Fibroblast of lung (primary cell): Measurements from ENCODE around the gene MGAT4A. TPM values are rescaled to one million over a fixed set of nuclear protein-coding genes. Genes with fewer than 3 reads are reported as not detected.

Source experiments
- DNase-seq, 2 donors: peaks; one replicate each; pipeline versions ENCODE4 v3.0.0 to v3.0.0-alpha.2; 2010; ENCODE audit warnings: low read depth in 2 of 2
- H2AFZ ChIP-seq: 2 replicates; pipeline ENCODE4 v1.5.1; 2012; ENCODE audit warnings: low read length, control low read depth, inconsistent platforms
- H3K27ac ChIP-seq: 2 replicates; pipeline ENCODE4 v1.5.1; 2011; ENCODE audit warnings: low read length, control low read depth; ENCODE audit not compliant: insufficient read depth
- H3K27me3 ChIP-seq: 2 replicates; pipeline ENCODE4 v1.5.1; 2011; ENCODE audit warnings: mild to moderate bottlenecking, low read length; ENCODE audit not compliant: control insufficient read depth, insufficient read depth
- H3K36me3 ChIP-seq: 2 replicates; pipeline ENCODE4 v1.5.1; 2011; ENCODE audit warnings: low read length; ENCODE audit not compliant: control insufficient read depth, insufficient read depth
- H3K4me1 ChIP-seq: 2 replicates; pipeline ENCODE4 v1.5.1; 2011; ENCODE audit warnings: low read length; ENCODE audit not compliant: control insufficient read depth, insufficient read depth; ENCODE audit errors: extremely low read depth
- H3K4me2 ChIP-seq: 2 replicates; pipeline ENCODE4 v1.5.1; 2011; ENCODE audit warnings: low read length, control low read depth; ENCODE audit not compliant: insufficient read depth; ENCODE audit errors: extremely low read depth
- H3K4me3 ChIP-seq, 4 experiments: fragments of 200-600 bp in 1 of 4; sonication (generic) in 1 of 4; replicated peaks in 1 of 4; 2 replicates each; pipeline ENCODE4 v1.5.1; 2011 to 2016; ENCODE audit warnings: low read length in 4 of 4, low read depth in 3 of 4, mild to moderate bottlenecking in 3 of 4, control low read depth in 2 of 4, inconsistent platforms in 1 of 4, mixed read lengths in 1 of 4; ENCODE audit not compliant: insufficient read depth in 1 of 4; ENCODE audit errors: control extremely low read depth in 1 of 4
- H3K79me2 ChIP-seq: 2 replicates; pipeline ENCODE4 v1.5.1; 2012; ENCODE audit warnings: mild to moderate bottlenecking, low read length, inconsistent platforms; ENCODE audit not compliant: control insufficient read depth, insufficient read depth
- H3K9ac ChIP-seq: 2 replicates; pipeline ENCODE4 v1.5.1; 2011; ENCODE audit warnings: mild to moderate bottlenecking, low read length, control low read depth; ENCODE audit not compliant: insufficient read depth
- H3K9me3 ChIP-seq: 2 replicates; pipeline ENCODE4 v1.5.1; 2012; ENCODE audit warnings: low read depth, low read length; ENCODE audit not compliant: control insufficient read depth, insufficient read depth
- H4K20me1 ChIP-seq: 2 replicates; pipeline ENCODE4 v1.5.1; 2011; ENCODE audit warnings: low read length; ENCODE audit not compliant: control insufficient read depth, insufficient read depth; ENCODE audit errors: extremely low read depth
- EZH2 ChIP-seq: IDR thresholded peaks from 2 replicates; pipeline ENCODE4 v1.5.1; 2012; ENCODE audit warnings: low read length, control low read depth, mild to moderate bottlenecking; ENCODE audit errors: missing control alignments
- polyA plus RNA-seq, 2 donors: library from polyadenylated mRNA; depleted of rRNA in 1 of 2; stranded (reverse) in 1 of 2; unstranded in 1 of 2; fragments of >200 nt; gene quantifications; 2 replicates each; pipeline ENCODE4 v1.2.1, GENCODE V29; 2011 to 2012; ENCODE audit warnings: missing spikeins in 1 of 2
- total RNA-seq: library from RNA; depleted of rRNA; stranded (reverse); fragments of >200 nt; gene quantifications from 2 replicates; pipeline ENCODE4 v1.2.1, GENCODE V29; 2014
- TF ChIP-seq, protein P1 (sequence below), 2 donors: IDR thresholded peaks in 1 of 2; conservative IDR thresholded peaks in 1 of 2; 1 replicate in 1 of 2; 2 replicates in 1 of 2; pipeline ENCODE4 v1.5.1; 2011 to 2012; ENCODE audit warnings: low read length in 2 of 2, control low read depth in 1 of 2, inconsistent platforms in 1 of 2, low read depth in 1 of 2, mild to moderate bottlenecking in 1 of 2

Gene MGAT4A
- total and polyA plus RNA-seq, 2 donors (not counting 1 experiment from before 2014, with no cell fraction given), result 0.10 to 0.17 TPM

DNA sequence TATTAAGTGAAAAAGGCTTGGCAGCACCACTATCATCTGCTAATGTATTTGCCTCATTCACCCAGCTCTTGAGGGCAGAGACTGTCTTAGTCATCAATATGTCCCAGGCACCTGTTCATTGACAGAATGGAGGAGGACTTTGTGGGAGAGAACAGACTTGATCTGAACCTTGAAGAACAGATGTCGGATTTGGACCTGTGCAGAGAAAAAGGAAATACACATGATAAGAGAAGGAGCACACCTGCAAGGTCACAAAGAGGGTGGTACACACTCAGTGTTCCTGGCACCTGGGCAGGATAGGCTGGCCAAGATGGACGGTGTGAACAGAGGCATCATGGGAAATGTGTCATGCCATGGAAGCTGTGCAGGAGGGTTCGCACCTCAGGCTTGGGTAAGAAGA is 7.4 kb upstream of the MGAT4A start:
- Histone ChIP-seq H3K79me2 (no peaks in the 10 kb centered on the region), H4K20me1 (no peaks in the 10 kb centered on the region), H3K27me3 (peaks cover 2% of the 10 kb centered on the region), H2AFZ (no peak overlapping the region), H3K36me3 (no peaks in the 10 kb centered on the region), H3K4me2 (no peak overlapping the region), H3K9ac (no peak overlapping the region), H3K27ac (no peak overlapping the region), H3K4me3 (no peak overlapping the region), H3K4me1 (no peaks in the 10 kb centered on the region), H3K9me3 (no peaks in the 10 kb centered on the region)
- DNase-seq, result no peak
- TF ChIP-seq, protein P1, sequence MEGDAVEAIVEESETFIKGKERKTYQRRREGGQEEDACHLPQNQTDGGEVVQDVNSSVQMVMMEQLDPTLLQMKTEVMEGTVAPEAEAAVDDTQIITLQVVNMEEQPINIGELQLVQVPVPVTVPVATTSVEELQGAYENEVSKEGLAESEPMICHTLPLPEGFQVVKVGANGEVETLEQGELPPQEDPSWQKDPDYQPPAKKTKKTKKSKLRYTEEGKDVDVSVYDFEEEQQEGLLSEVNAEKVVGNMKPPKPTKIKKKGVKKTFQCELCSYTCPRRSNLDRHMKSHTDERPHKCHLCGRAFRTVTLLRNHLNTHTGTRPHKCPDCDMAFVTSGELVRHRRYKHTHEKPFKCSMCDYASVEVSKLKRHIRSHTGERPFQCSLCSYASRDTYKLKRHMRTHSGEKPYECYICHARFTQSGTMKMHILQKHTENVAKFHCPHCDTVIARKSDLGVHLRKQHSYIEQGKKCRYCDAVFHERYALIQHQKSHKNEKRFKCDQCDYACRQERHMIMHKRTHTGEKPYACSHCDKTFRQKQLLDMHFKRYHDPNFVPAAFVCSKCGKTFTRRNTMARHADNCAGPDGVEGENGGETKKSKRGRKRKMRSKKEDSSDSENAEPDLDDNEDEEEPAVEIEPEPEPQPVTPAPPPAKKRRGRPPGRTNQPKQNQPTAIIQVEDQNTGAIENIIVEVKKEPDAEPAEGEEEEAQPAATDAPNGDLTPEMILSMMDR (conservative IDR thresholded peaks at IDR 0.05 in 1 of 2, IDR thresholded peaks at IDR 0.05 in 1 of 2; ENCODE audit: low read depth in 1 of 2, low read length in 2 of 2), result no peak
- TF ChIP-seq EZH2, result no peak

DNA sequence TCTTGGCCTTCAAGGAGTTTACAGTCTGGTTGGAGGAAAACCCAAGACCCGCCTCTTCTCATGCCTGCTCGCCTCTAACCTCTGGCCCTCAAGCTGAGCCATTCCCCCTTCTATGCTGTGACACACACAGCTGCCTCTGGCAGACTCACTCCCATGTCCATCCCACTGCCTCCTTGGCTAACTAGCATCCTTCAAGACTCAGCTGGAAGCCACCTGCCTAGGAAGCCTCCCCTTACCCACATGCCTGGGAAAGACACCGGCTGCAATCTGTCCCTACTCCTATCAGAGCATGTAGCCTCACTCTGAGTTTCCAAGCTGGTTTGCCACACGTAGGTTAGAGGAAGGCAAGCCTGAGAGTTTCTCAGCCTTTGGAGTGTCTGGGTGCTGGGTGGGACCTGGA is 6.9 kb upstream of the MGAT4A start:
- no peak for TF ChIP-seq EZH2
- TF ChIP-seq, protein P1 (conservative IDR thresholded peaks at IDR 0.05 in 1 of 2, IDR thresholded peaks at IDR 0.05 in 1 of 2; ENCODE audit: low read depth in 1 of 2, low read length in 2 of 2), result no peak
- no peaks in the 10 kb centered on the region for H3K79me2 ChIP-seq
- H4K20me1 ChIP-seq, result no peaks in the 10 kb centered on the region
- H3K9me3 ChIP-seq, result no peaks in the 10 kb centered on the region
- H3K9ac ChIP-seq, result no peak overlapping the region
- no peak overlapping the region for H3K4me3 ChIP-seq
- no peak overlapping the region for H2AFZ ChIP-seq
- H3K27ac ChIP-seq, result no peak overlapping the region
- H3K4me1 ChIP-seq, result no peaks in the 10 kb centered on the region
- H3K4me2 ChIP-seq, result no peak overlapping the region
- DNase-seq, result no peak
- H3K36me3 ChIP-seq, result no peaks in the 10 kb centered on the region
- peaks cover 2% of the 10 kb centered on the region for H3K27me3 ChIP-seq

DNA sequence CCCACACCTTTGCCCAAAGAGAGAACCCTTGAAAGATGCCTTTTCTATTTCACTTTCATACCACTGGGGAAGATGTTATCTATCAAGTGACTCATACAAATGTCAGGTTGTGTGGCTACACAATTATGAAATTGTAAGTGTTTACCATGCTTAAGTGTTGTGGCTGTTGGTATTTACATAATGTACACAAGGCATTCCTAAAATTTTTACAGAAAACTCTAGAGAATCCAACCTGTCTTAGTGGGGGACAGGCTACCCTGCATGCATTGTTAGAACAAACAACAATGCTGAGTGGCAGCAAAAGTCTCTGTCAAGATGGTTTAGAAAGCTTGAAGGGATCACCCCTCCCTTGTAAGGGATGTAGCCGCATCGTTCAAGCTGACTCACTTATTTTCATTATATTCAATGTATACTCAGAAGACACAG is 5.5 kb upstream of the MGAT4A start:
- peak in 1 of 2 donors; percentile 4 for DNase-seq
- H2AFZ ChIP-seq, result no peak overlapping the region
- no peaks in the 10 kb centered on the region for H3K9me3 ChIP-seq
- no peak overlapping the region for H3K9ac ChIP-seq
- no peak overlapping the region for H3K4me2 ChIP-seq
- H4K20me1 ChIP-seq, result no peaks in the 10 kb centered on the region
- no peaks in the 10 kb centered on the region for H3K79me2 ChIP-seq
- no peaks in the 10 kb centered on the region for H3K36me3 ChIP-seq
- TF ChIP-seq EZH2, result no peak
- TF ChIP-seq, protein P1 (conservative IDR thresholded peaks at IDR 0.05 in 1 of 2, IDR thresholded peaks at IDR 0.05 in 1 of 2; ENCODE audit: low read depth in 1 of 2, low read length in 2 of 2), result no peak
- no peak overlapping the region for H3K4me3 ChIP-seq
- H3K27ac ChIP-seq, result no peak overlapping the region
- peaks cover 11% of the 10 kb centered on the region for H3K27me3 ChIP-seq
- no peaks in the 10 kb centered on the region for H3K4me1 ChIP-seq
